B cell (primary cell): ENCODE measurements around the gene SPART.

ENCODE experiments used
- CTCF ChIP-seq: fragments of 200-600 bp; IDR thresholded peaks from one replicate; pipeline ENCODE4 v1.8.0; 2022; ENCODE audit warnings: antibody characterized with exemption, mild to moderate bottlenecking
- EZH2 ChIP-seq: IDR thresholded peaks from 2 replicates; pipeline ENCODE4 v1.6.1; 2012; ENCODE audit warnings: borderline replicate concordance, low read depth, mild to moderate bottlenecking, moderate library complexity, low read length; ENCODE audit not compliant: insufficient read depth, poor library complexity, severe bottlenecking

DNA sequence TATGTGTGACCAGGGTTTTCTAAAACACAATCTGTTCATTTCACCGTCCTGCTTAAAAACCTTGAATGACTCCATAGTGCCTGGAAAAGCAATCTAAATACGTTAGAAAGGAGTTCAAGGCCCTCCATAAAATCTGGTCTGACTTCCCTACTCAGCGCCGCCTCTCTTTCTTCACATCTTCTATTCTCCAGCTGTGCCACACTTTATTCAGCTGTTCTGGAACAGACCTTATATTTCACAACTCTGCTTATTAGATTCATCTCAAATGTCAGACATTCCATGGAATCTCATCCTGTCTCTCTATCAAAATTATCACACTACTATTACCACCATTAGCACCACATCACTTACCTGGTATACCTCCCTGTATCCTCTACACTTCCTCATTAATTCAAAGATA is 19.8 kb upstream of the SPART start:
- TF ChIP-seq CTCF, result no peak
- TF ChIP-seq EZH2, result no peak
